GM21723 (cell line): ENCODE data around the gene PCK2.

Source experiments
- ATAC-seq: cut with Tn5 transposase; IDR thresholded peaks from one replicate; pipeline ENCODE4 v1.9.1; 2021; ENCODE audit warnings: mild to moderate bottlenecking, moderate library complexity; ENCODE audit not compliant: unreplicated experiment

Gene PCK2

DNA sequence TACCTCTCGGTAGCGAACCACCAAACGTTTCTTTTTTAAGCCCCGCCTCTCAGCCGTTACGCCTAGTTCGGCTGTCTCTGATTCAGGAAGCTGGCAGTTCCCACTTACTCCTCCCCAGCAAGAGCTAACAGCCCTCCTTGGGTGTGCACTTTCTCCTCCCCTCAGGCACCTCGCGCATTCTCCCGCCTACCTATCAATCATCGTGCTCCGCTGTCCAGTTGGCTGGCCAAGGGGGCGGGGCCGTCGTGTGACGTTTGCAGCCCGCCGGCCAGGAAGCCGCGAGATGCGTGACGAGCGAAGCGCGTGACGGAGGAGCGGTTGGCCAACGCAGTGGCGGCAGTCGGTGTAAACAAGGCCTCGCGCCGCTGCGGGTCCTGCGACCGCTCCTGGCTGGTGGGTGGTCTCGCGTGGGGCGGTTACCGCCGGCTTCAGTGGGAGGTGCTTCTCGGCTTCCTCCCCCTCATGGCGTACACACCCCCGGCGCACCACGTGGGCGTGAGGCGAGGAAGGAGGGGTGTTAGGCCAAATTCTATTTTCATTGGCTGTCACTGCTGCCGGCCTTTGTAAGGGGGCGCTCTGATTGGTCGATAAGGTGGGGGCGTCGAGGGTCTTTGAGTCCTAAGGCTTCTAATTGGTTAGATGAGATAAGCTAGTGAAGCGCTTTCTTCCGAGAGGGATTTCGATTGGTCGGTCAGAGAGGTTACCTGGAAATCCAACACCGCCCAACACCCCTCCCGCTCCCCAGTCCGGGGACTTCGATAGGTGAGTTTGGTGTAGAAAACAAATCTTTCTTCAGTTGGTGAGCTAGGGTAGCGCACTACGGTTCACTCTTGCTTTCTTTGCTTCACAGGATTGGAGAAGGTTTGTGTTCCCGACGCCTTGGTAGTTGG is 20.7 kb downstream of the PCK2 start, which contains the start of the genes DCAF11 and NRL:
Gene DCAF11 (plus strand): TSS at position 246 of the 890 bp plus-strand sequence. CDS start 818 bp downstream, outside the sequence.
Gene NRL (minus strand): TSS at position 418 of the 890 bp plus-strand sequence. CDS start 32,101 bp downstream, outside the sequence.
- peak; percentile 86 for ATAC-seq

DNA sequence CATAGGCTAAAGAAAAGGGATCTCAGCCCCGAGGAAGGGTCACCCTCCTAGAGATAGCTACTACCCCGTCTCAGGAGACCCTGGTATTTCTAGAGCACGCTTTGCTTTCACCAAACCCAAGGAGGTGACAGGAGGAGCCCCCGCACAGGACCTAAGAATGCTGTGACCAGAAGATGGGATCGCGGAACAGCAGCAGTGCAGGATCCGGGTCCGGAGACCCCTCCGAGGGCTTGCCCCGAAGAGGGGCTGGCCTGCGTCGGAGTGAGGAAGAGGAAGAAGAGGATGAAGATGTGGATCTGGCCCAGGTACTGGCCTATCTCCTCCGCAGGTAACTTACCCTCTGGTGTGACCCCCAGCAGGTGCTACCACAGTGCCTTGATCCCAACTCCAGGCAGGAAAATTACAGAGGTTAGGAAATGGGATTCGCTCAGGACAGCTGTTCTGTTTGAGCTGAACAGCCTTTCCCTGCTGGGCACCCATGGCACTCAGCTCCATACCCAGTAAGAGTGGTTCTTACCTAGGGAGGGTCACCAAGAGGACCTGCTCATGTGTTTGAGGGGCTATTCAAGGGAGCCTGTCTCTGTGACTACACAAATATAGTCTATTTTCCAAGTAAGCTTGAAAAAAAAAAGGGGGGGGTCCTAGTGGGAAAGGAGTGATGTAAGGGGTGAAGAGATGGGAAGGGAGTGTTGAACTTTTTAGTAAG is 21.5 kb downstream of the PCK2 start:
- ATAC-seq, result no peak

DNA sequence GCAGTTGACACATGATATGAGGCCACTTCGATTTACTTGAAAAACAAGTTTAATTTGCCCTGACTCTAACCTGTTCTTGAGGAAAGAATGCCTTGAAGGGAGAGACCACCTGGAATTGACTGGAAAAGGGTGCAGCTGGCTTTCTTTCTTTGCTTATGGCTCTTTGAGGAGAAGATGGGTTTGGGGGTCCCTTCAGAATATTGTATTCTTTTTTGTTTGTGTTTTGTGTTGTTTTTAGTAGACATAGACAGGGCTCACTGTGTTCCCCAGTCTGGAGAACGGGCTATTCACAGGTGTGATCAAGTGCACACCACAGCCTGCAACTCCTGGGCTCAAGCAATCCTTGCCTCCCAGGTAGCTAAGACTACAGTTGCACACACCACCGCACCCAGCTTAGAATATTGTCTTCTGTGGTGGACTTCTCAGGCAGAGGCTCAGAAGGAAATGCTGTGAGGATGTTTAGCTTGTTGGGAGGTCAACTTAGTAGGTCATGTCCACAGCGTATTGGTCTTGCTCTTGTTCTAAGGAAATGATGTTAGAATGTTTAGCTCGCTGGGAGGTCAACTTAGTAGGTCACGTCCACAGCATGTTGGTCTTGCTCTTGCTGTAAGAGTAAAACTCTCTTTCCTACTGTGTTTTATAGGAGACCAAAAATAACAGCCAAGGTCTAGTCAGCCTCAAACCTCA is 22.2 kb downstream of the PCK2 start:
- ATAC-seq, result no peak

DNA sequence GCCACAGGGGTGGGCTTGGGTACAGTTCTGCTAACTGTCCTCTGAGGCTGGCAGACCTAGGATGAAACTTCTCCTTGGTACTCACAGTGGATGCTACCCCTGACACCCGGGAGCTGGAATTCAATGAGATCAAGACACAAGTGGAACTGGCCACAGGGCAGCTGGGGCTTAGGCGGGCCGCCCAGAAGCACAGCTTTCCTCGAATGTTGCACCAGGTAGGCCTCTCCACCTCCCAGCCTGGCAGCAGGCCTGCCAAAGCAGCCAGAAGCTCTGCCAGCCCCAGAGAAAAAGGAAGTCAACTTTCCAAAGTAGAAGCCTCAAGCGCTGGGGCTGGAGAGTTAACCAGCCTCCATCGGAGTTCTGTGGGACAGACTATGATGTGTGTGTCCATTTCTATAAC is 23.1 kb downstream of the PCK2 start:
- ATAC-seq, result no peak

DNA sequence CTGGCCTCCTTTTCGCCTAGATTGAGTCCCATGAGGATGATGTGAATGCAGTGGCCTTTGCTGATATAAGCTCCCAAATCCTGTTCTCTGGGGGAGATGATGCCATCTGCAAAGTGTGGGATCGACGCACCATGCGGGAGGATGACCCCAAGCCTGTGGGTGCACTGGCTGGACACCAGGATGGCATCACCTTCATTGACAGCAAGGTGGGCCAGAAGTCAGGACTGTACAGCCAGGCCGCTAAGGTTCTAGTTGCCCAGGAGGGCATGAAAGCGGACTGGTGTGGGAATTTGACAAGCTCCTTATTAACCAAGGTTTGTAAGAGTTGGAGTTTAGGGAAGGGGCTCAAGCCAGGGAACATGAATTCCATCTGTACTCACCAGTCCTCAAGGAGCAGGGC is 25.6 kb downstream of the PCK2 start:
- ATAC-seq, result no peak

DNA sequence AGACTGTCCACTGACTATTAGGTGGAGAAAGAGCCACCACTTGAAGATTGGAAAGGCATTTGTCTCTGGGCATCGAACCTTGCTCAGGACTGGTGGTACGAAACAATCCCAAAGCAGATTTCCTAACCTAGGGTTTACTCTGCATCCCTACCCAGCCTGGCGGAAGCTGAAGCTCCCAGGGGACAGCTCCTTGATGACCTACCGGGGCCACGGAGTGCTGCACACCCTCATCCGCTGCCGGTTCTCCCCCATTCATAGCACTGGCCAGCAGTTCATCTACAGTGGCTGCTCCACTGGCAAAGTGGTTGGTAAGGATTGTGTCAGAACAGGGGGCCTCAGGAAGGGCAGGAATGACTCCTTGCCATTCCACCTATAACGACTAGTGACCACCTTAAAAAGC is 27.1 kb downstream of the PCK2 start:
- ATAC-seq, result no peak

DNA sequence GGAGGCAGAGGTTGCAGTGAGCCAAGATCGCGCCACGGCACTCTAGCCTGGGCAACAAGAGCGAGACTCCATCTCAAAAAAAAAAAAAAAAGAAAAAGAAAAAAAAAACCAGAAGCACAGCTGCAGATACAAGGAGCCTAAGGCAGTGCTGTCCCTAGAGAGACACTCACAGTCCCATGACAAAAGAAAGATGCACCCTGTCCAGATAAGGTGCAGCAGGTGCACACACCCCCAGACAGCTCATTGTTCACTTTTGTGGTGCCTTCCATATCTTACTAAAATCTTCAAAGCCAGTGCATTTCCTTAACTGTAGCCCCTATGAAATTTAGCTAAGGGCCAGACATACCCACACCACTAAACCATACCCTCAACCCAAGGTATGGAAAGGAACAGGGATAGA is 28.3 kb downstream of the PCK2 start:
- ATAC-seq, result no peak

DNA sequence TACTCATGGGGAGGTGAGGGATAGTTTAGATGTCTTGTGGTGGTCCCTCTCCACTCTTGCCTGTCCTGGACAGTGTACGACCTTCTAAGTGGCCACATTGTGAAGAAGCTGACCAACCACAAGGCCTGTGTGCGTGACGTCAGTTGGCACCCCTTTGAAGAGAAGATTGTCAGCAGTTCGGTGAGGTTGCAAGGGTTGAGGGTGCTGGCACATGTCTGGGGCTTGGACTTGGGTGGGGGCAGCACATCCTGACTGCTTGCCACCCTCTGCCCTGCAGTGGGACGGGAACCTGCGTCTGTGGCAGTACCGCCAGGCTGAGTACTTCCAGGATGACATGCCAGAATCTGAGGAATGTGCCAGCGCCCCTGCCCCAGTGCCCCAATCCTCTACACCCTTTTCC is 28.8 kb downstream of the PCK2 start:
- no peak for ATAC-seq

DNA sequence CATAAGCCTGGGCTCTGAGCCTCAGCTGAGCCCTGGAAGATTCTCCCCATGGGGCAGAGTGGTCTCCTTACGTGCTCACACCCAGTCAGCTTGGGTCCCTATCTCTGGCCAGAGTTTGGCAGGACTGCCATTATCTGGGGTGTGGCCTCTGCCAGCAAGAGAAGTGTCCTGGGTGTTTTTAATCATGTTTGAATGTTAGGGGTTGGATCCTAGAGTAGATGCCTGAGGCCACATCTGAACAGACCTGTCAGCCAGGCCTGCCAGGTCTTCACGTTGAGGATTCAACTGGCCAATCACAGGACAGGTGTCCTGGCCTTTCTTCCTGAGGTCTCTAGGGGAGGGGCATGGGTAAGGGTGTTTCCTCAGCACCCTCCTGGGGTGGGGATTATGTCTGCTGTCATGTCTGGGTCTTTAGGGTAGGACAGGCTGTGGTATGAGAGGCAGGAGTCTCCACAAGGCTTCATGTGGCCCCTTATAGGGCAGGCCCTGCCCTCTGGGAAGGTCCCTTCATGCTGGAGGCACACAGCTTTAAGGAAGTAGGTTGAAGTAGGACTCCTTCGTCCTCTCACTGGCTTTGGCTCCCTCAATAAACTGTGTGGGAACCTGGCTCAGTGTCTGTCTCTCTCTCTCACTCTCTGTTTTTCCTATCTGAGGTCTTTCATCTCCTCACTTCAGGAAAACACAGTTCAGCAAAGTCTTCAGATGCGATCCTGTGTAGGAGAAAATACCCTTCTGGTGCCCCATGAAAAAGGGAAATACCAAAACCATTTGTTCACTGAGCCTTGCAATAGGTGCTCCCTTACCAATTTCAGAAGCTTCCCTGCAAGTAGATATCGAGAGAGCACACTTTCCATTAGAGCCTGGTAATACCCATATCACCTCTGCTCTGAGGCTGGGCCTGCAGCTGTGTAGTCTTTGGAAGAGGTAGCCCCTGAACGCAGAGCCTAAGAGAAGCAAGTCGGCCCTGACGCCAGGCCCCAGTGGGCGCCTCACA is 29.6 kb downstream of the PCK2 start:
- peak; percentile 72 for ATAC-seq

DNA sequence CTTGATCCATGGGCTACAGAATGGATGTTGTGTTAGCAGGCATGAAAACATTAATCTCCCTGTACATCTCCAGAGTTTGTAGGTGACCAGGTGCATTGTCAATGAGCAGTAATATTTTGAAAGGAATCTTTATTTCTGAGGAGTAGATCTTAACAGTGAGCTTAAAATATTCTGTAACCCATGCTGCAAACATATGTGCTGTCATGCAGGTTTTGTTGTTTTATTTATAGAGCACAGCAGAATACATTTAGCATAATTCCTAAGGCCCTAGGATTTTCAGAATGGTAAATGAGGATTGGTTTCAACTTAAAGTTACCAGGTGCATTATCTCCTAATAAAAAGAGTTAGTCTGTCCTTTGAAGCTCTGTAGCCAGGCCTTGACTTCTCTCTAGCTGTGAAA is 32.8 kb downstream of the PCK2 start:
- no peak for ATAC-seq

DNA sequence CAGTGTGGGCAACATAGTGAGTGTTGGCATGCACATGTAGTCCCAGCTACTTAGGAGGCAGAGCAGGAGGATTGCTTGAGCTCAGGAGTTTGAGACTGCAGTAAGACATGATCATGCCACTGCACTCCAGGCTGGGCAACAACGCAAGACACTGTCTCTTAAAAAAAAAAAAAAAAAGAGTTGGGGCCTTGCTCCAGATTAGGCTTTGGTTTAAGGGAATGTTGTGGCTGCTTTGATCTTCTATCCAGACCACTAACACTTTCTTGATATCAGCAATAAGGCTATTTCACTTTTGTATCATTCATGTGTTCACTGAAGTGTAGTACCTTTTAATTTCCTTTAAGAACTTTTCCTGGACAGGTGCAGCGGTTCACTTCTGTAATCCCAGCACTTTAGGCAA is 33.6 kb downstream of the PCK2 start:
- no peak for ATAC-seq

DNA sequence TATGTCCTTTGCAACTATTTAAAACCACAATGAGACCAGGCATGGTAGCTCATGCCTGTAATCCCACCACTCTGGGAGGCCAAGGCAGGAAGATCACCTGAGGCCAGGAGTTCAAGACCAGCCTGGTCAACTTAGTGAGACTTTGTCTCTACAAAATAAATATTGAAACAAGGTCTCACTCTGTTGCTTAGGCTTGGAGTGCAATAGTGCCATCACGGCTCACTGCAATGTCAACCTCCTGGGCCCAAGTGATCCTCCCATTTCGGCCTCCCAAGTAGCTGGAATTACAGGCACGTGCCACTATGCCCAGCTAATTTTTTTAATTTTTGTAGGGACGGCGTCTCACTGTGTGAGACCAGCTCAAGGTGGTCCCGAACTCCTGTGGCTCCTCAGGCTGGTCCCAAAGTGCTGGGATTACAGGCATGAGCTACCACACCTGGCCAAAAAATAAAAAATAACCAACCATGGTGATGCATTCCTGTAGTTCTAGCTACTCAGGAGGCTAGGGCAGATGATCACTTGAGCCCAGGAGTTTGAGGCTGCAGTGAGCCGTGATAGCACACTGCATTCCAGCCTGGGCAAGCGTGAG is 35.4 kb downstream of the PCK2 start:
- no peak for ATAC-seq

DNA sequence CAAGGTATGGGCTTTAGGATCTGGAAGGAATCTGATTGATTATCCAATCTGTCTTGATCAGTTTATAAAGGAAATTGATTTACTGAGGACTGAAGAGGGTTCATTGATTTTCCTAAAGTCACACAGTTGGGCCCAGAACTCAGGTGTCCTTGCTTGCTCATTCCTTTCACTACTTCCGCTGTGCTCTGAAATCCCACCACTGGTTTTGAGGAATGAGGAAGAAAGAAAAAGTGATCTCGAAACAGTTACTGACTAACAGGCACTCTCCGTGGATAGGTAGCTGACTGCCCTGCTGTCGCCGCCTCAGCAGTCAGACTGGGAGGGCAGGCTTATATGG is 36.2 kb downstream of the PCK2 start, which contains the start of gene FITM1:
Gene FITM1 (plus strand): TSS at position 280 of the 337 bp plus-strand sequence. CDS start 905 bp downstream, outside the sequence.
- ATAC-seq, result no peak

DNA sequence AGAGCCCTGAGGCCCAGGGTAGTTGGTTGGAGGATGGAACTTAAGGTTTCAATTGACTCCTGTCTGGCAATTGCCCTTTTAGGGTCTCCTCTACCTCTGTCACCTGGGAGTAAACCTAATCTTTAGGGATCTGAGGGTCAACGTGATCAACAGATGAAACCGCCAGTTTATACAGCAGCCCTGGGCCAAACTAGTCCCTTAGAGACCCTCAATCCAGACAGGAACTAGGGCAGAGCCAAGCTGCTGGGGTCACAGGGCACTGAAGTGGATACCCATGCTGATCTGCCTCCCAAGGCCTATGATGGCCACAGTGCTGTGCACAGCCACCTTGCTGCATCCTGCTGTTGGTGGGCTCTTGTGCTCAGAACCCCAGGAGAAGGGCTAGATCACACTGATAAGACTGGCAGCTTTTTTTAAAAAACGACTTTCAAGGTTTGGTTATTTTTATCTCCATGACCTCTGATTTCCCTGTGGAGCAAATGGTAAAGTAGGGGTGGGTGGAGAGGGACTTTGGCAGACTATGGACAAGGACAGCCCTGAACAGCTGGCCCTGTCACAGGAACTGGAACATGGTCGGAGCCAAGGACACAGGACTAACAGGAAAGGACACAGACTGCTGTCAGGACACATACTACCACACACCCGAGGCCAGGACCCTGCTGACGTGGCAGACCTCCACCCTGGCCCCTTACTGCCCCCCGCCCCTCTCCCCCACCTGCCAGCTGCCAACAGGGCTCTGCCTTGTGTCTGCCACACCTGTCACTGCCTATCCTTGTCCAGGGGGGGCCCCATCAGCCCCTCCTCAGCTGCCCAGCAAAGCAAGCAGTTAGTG is 36.8 kb downstream of the PCK2 start:
- ATAC-seq, result no peak

DNA sequence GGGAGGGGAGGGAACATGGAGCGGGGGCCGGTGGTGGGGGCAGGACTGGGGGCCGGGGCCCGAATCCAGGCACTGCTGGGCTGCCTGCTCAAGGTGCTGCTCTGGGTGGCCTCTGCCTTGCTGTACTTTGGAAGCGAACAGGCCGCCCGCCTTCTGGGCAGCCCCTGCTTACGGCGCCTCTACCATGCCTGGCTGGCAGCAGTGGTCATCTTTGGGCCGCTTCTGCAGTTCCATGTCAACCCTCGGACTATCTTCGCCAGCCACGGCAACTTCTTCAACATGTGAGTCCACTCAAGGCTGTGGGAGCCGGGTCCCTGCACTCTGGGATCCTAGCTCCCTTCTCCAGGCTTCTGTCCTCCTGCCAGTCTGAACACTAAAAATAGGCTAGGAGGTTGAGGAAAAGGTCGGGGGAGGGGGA is 37.4 kb downstream of the PCK2 start:
- ATAC-seq, result no peak

DNA sequence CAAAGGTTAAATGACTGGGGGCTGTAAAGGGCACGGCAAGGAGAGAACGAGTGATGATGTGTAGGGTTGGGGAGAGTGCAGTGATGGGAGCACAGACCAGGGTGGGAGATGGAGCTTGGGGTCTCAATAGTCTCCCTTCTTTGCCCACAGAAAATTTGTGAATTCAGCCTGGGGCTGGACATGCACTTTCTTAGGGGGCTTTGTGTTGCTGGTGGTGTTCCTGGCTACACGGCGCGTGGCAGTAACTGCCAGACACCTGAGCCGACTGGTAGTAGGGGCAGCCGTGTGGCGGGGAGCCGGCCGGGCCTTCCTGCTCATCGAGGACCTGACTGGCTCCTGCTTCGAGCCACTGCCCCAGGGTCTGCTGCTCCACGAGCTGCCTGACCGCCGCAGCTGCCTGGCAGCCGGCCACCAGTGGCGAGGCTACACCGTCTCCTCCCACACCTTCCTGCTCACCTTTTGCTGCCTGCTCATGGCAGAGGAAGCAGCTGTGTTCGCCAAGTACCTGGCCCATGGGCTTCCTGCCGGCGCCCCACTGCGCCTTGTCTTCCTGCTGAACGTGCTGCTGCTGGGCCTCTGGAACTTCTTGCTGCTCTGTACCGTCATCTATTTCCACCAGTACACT is 38.1 kb downstream of the PCK2 start:
- no peak for ATAC-seq

DNA sequence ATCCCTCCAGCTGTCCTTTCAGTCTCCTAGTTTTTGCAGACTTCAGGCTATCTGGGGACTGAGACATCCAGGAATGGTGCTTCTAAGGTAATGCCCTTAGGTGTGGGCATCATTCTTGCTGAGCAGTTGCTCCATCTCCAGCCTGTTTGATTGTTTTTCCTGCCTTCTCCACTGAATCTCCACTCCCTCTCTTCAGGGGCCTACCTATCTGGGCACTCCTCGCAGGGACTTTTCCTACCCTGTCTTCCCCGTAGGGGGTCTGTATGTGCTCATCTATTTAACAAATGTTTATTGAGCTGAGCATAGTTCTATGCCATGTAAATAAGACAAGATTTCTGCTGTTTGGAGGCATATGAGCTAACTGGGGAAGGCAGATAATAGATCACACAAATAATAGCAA is 38.9 kb downstream of the PCK2 start:
- no peak for ATAC-seq

DNA sequence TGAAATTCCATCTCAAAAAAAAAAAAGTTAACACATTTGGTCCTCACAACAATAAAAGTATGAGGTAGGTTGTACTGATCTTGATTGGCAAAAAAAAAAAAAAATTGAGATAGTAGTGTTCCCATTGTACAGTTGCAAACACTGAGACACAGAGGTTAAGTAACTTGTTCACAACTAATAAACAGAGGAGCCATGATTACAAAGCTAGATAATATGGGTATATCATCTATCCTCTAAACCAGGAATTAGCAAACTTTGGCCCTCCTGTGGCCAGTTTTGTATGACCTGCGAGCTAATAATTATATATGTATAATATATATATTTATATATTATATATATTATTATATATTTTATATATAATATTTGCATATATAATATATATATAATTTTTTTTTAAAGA is 39.6 kb downstream of the PCK2 start:
- ATAC-seq, result no peak

DNA sequence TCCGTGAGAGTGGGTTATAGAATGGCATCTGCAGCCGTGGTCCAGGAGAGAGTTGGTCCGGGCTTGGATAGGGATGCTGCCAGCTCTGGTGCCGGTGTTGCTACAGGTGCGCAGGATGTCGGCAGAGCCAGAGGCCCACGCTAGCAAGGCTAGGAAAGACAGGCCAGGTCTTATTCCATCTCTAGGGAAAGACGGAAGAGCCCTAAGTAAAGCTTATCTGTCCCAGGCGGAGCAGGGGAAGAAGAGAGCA is 41.4 kb downstream of the PCK2 start:
- peak; percentile 11 for ATAC-seq
